NCI-H2227 treated with DMSO at 0.1 percent for 48 hours (cell line): ENCODE measurements around the gene CD302.
"Not testable (repeated sequence)": the region's sequence is repeated elsewhere in the genome, so short reads cannot be mapped to it uniquely, and the experiment has no call there.

Experiments
- DNase-seq: peaks from one replicate; lab custom pipeline; 2025; lab: John Stamatoyannopoulos, UW

Gene CD302

GRCh38 chr2:159793326-159793725 lies 4.7 kb downstream of the CD302 start:
- no peak for DNase-seq

GRCh38 chr2:159792599-159792998 lies 5.4 kb downstream of the CD302 start:
- DNase-seq, result no peak

DNA sequence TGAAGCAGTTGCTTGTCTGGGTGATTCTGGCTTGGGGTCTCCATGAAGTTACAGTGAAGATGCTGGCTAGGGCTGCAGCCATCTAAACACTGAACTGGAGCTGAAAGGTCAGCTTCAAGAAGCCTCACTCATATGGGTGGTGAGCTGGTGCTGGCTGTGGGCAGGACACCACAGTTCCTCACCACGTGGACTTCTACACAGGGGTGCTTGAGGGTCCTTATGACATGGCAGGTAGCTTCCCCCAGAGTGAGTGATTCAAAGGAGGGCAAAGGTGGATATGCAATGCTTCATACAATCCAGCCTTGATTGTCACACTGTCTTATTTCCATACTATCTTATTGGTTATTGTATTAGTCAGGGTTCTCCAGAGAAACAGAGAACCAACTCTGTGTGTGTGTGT lies 6.0 kb downstream of the CD302 start:
- DNase-seq, result no peak

- DNase-seq, result no peak
Observed at GRCh38 chr2:159790323-159790722, 7.7 kb downstream of the CD302 start.

GRCh38 chr2:159788253-159788652 lies 9.8 kb downstream of the CD302 start:
- no peak for DNase-seq

DNA sequence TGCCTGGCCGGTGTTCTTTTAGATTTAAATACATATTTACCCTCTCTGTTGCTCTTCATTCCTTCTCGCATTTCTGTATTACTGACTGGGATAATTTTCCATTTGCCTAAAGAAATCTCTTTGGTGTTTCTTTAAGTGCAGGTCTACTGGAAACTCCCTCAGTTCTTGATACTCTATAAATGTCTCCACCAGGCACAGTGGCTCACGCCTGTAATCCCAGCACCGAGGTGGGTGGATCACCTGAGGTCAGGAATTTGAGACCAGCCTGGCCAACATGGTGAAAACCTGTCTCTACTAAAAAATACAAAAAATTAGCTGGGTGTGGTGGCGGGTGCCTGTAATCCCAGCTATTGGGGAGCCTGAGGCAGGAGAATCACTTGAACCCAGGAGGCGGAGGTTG lies 10.4 kb downstream of the CD302 start:
- not testable (repeated sequence) for DNase-seq

DNA sequence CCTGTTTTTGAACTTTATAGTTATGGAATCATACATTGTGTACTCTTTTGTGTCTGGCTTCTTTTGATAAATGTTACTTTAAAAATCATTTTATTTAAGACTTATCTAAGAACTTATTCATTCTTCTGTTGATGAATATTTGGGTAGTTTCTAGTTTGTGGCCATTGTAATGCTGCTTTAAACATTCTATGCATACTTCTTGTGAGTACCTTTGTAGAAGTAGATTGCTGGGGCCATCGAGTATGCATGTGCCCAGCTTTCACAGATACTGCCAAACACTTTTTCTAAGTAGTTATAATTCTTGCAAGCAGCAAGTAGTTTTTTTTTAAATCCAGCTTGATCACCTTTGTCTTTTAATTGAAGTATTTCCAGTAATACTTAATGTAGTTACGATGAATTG lies 11.1 kb downstream of the CD302 start:
- no peak for DNase-seq

DNA sequence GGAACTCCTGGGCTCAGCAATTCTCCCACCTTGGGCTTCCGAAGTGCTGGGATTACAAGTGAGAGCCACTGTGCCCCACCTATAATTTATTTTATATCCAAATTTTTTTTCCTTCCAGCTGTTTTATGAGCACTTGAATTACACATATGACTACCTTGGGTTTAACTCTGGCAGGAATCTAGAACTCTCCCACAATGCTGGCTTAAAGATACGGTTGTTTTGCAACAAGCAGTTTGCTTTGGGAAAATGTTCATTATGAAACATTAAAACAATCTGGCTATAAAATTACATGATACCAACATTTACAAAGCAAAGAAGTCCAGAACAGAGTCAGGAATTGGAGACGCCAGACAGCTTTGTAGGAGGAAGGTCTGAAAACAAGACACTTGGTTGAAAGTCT lies 12.8 kb downstream of the CD302 start:
- DNase-seq, result no peak

- not testable (repeated sequence) for DNase-seq
Observed at GRCh38 chr2:159784744-159785143, 13.3 kb downstream of the CD302 start.

GRCh38 chr2:159783556-159783955 lies 14.5 kb downstream of the CD302 start:
- DNase-seq, result no peak

DNA sequence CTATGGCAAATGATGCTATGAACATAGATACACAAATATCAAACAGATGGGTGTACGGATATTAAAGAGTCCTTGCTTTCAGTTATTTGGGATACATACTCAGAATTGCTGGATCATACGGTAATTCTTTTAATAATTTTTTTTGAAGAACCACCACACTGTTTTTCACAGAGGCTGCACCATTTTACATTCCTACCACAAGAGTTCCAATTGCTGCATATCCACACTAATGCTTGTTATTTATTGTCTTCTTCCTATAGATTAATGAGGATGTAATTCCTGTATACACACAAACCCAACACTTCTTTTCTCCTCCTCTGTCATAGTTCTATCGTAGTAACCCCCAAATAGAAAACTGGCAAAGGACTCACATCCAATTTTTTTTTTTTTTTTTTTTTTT lies 21.7 kb downstream of the CD302 start:
- DNase-seq, result no peak

- DNase-seq, result no peak
Observed at GRCh38 chr2:159775021-159775420, 23.0 kb downstream of the CD302 start.

DNA sequence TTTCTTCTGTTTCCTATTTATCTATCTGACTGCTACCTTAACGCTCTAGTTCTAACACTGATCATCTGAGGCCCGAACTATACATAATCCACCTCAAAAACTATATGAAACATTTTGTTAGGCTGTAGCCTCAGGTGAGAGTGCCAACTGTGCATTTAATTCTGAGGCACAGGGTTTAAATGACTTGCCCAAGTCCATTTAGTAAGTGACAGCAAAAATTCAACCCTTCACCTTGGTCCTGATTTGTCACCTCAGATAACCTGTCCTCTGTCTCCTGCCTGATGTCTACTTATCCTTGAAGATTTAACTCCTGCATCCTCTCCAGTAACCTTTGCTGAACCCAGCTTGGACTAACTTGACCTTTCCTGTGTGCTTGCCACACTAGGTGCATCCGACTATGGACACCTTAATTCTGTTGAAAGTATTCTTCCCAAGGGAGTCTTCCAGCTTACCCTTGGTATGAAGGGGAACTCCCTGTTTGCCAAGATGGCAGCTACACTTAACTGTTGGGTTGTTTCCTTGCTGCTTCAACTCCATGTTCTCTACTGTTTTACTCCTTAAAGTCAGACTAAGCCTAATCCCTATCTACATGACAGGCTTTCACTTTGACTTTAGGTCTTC lies 23.5 kb downstream of the CD302 start:
- no peak for DNase-seq

DNA sequence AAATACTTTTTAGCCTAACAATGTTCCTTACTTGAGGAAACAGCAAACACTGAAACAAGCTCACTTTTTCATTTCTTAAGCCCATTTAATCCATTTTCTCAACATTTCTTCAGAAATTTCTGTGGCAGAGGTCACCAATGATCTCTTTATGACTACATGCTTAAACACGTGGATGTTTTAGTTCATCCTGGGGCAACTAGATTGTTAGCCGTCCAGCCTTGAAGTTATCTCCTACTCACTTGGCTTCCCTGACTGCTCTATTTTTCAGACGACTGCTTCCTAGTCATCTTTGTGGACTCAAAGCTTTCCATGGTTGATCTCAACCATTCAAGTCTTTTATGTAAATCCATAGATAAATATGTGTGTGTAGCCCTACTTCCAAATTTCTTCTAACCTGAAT lies 24.1 kb downstream of the CD302 start:
- DNase-seq, result no peak

GRCh38 chr2:159773426-159773825 lies 24.6 kb downstream of the CD302 start:
- DNase-seq, result no peak

DNA sequence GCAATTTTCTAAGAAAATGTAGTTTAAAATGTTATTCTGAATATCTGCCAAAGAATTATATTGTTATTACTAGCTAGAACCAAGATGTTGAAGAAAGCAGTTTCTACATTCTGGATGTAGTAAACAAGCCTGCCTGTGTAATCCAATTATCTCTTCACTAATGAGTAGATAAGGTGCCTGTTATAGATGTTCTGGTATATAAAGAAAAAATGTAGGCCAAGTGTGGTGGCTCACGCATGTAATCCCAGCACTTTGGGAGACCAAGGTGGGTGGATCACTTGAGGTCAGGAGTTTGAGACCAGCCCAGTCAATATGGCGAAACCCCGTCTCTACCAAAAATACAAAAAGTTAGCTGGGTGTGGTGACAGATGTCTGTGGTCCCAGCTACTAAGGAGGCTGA lies 28.9 kb downstream of the CD302 start:
- no peak for DNase-seq

- no peak for DNase-seq
Observed at GRCh38 chr2:159762075-159762474, 35.9 kb downstream of the CD302 start.

DNA sequence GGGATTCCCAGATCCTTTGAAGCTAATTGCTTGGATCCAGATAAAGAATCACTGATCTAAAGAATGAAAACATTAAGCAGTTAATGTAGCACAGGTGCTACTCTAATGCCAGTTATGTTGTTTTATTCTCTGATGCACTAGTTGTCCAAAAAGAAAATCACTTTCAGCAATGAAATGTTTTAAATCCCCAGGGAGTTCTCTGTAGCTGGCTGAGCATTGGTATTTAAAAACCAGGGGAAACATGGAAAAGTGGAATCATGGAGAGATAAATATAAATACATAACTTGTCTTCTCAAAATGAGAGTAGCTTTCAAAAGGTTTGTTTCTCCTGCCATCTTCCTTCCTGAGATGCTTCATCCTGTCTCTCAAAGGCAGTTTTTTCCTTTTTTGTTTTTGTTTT lies 37.7 kb downstream of the CD302 start:
- no peak for DNase-seq

DNA sequence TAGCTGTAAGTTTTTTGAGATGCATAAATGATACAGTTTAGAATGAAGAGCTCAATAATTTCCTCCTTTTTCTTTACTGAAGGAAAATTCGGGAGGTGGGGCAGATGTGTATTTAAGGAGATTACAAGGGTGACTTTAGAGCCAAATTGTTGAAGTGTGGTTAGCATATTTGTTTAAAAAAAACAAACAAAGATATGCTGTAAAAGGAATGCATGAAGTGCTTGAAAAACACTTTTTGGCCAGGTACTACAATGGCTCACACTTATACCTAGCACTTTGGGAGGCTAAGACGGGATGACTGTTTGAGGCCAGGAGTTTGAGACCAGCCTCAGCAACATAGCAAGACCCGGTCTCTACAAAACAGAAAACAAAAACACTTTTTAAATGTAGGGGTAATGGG lies 38.4 kb downstream of the CD302 start:
- DNase-seq, result no peak

GRCh38 chr2:159758686-159759085 lies 39.3 kb downstream of the CD302 start:
- DNase-seq, result no peak

DNA sequence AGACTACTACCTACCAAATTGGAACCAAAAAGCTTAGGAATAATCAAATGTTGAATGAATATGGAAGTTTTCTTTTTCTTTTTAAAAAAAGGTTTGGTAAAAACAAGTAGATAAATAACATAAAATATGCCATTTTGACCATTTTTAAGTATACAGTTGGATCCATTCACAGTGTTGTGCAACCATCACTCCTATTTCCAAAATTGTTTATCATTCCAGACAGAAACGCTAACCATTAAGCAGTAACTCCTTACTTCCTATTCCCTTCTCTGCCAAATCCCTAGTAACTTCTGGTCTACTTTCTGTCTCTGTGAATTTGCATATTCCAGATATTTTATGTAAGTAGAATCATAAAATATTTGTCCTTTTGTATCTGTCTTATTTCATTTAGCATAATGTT lies 39.8 kb downstream of the CD302 start:
- no peak for DNase-seq

GRCh38 chr2:159755788-159756187 lies 42.2 kb downstream of the CD302 start:
- DNase-seq, result no peak

- no peak for DNase-seq
Observed at GRCh38 chr2:159755014-159755413, 43.0 kb downstream of the CD302 start.

GRCh38 chr2:159753797-159754196 lies 44.2 kb downstream of the CD302 start:
- DNase-seq, result no peak

GRCh38 chr2:159750873-159751272 lies 47.1 kb downstream of the CD302 start:
- no peak for DNase-seq
